H1 (cell line): Measurements from ENCODE around the gene MMAA. TPM values are rescaled to one million over a fixed set of nuclear protein-coding genes. Genes with fewer than 3 reads are reported as not detected.

Experiments
- CTCF ChIA-PET: fragments of 300-600 bp; sonication (Branson Sonifier 250); formaldehyde crosslinking; loops from one replicate; lab custom pipeline; 2021; ENCODE audit not compliant: partially characterized antibody; lab: Charles Lee
- POLR2A ChIA-PET: fragments of 300-600 bp; sonication (Branson Sonifier 250); formaldehyde crosslinking; loops from one replicate; lab custom pipeline; 2021; ENCODE audit warnings: inconsistent platforms; ENCODE audit not compliant: partially characterized antibody; lab: Charles Lee
- DNase-seq, 2 experiments: peaks; one replicate each; pipeline versions ENCODE4 v3.0.0 to v3.0.0-alpha.2; 2010 to 2022; ENCODE audit warnings: low spot score in 2 of 2, low read depth in 1 of 2, mixed read lengths in 1 of 2
- FAIRE-seq: peaks from 2 replicates; lab custom pipeline; 2011; peaks lifted over from hg19 to GRCh38; lab: Jason Lieb, UNC
- H2AFZ ChIP-seq: 2 replicates; pipeline ENCODE4 v1.8.1; 2012; ENCODE audit warnings: low read length, inconsistent platforms
- H2AK5ac ChIP-seq: 2 replicates; pipeline ENCODE4 v1.6.1; 2013; ENCODE audit warnings: low read depth, low read length
- H2BK120ac ChIP-seq: replicated peaks from 2 replicates; pipeline ENCODE3; 2013; ENCODE audit warnings: low read depth, low read length, inconsistent platforms
- H2BK12ac ChIP-seq: 2 replicates; pipeline ENCODE4 v1.6.1; 2013; ENCODE audit warnings: low read depth, low read length
- H2BK15ac ChIP-seq: 2 replicates; pipeline ENCODE4 v1.6.1; 2013; ENCODE audit warnings: low read length
- H2BK20ac ChIP-seq: 2 replicates; pipeline ENCODE4 v1.6.1; 2013; ENCODE audit warnings: low read length
- H2BK5ac ChIP-seq: 2 replicates; pipeline ENCODE4 v1.6.1; 2013; ENCODE audit warnings: low read depth, low read length
- H3K14ac ChIP-seq: 2 replicates; pipeline ENCODE4 v1.6.1; 2013; ENCODE audit warnings: inconsistent platforms; ENCODE audit not compliant: insufficient read length
- H3K18ac ChIP-seq: 2 replicates; pipeline ENCODE4 v1.6.1; 2013; ENCODE audit warnings: low read length; ENCODE audit errors: extremely low read depth
- H3K23ac ChIP-seq: 2 replicates; pipeline ENCODE4 v1.6.1; 2013; ENCODE audit warnings: inconsistent platforms; ENCODE audit not compliant: insufficient read length
- H3K23me2 ChIP-seq: 2 replicates; pipeline ENCODE4 v1.6.1; 2013; ENCODE audit warnings: low read depth, low read length
- H3K27ac ChIP-seq: 2 replicates; pipeline ENCODE4 v1.6.1; 2011; ENCODE audit warnings: low read depth, low read length, inconsistent platforms
- H3K27me3 ChIP-seq, 4 experiments: replicated peaks in 1 of 4; 1 replicate in 1 of 4; 2 replicates in 3 of 4; pipeline versions ENCODE4 v1.6.1 to v1.8.1; 2011 to 2013; ENCODE audit warnings: low read length in 3 of 4, mild to moderate bottlenecking in 3 of 4, inconsistent platforms in 2 of 4, mixed read lengths in 2 of 4, moderate library complexity in 1 of 4; ENCODE audit not compliant: control insufficient read depth in 3 of 4, insufficient read depth in 3 of 4; ENCODE audit errors: extremely low read depth in 1 of 4
- H3K36me3 ChIP-seq, 4 experiments: 2 replicates each; pipeline versions ENCODE4 v1.6.1 to v1.8.1; 2011 to 2013; ENCODE audit warnings: mild to moderate bottlenecking in 4 of 4, low read length in 3 of 4, moderate library complexity in 2 of 4, control low read depth in 1 of 4, inconsistent platforms in 1 of 4; ENCODE audit not compliant: insufficient read depth in 4 of 4, control insufficient read depth in 2 of 4
- H3K4ac ChIP-seq: replicated peaks from 2 replicates; pipeline ENCODE3; 2013; ENCODE audit warnings: low read length, low read depth, mixed read lengths, inconsistent platforms; ENCODE audit not compliant: insufficient read length
- H3K4me1 ChIP-seq, 4 experiments: replicated peaks in 1 of 4; 1 replicate in 1 of 4; 2 replicates in 3 of 4; pipeline versions ENCODE4 v1.6.1 to v1.8.1; 2011 to 2013; ENCODE audit warnings: low read length in 3 of 4, inconsistent platforms in 2 of 4, mixed read lengths in 1 of 4; ENCODE audit not compliant: insufficient read depth in 4 of 4, control insufficient read depth in 3 of 4
- H3K4me2 ChIP-seq, 2 experiments: 2 replicates each; pipeline versions ENCODE4 v1.6.1 to v1.8.1; 2011 to 2013; ENCODE audit warnings: low read depth in 2 of 2, low read length in 2 of 2, control low read depth in 1 of 2, inconsistent platforms in 1 of 2, mild to moderate bottlenecking in 1 of 2; ENCODE audit not compliant: insufficient read depth in 1 of 2
- H3K4me3 ChIP-seq, 4 experiments: fragments of 200-600, 300-600 bp in 1 of 4; sonication (generic), shearing (Covaris generic), sonication (Bioruptor Twin) in 1 of 4; 2 replicates each; pipeline versions ENCODE4 v1.5.1 to v1.8.1; 2011 to 2016; ENCODE audit warnings: low read length in 4 of 4, low read depth in 3 of 4, control low read depth in 2 of 4, inconsistent platforms in 2 of 4, mild to moderate bottlenecking in 2 of 4, mixed read lengths in 1 of 4, moderate library complexity in 1 of 4; ENCODE audit not compliant: insufficient read depth in 2 of 4; ENCODE audit errors: extremely low read depth in 1 of 4
- H3K56ac ChIP-seq: replicated peaks from 2 replicates; pipeline ENCODE3; 2013; ENCODE audit warnings: low read depth, mild to moderate bottlenecking, mixed read lengths, low read length, inconsistent platforms; ENCODE audit not compliant: insufficient read length
- H3K79me1 ChIP-seq: 2 replicates; pipeline ENCODE4 v1.6.1; 2013; ENCODE audit warnings: low read depth, low read length, control low read depth
- H3K79me2 ChIP-seq, 2 experiments: 2 replicates each; pipeline versions ENCODE4 v1.6.1 to v1.8.1; 2012 to 2013; ENCODE audit warnings: low read length in 2 of 2, mild to moderate bottlenecking in 2 of 2, inconsistent platforms in 1 of 2; ENCODE audit not compliant: insufficient read depth in 2 of 2, control insufficient read depth in 1 of 2
- H3K9ac ChIP-seq, 4 experiments: replicated peaks in 1 of 4; 1 replicate in 1 of 4; 2 replicates in 3 of 4; pipeline versions ENCODE4 v1.6.1 to v1.8.1; 2011 to 2013; ENCODE audit warnings: low read depth in 3 of 4, low read length in 3 of 4, control low read depth in 2 of 4, mild to moderate bottlenecking in 2 of 4, moderate library complexity in 2 of 4, inconsistent platforms in 1 of 4; ENCODE audit errors: extremely low read depth in 1 of 4
- H3K9me3 ChIP-seq, 2 experiments: 2 replicates each; pipeline versions ENCODE4 v1.6.1 to v1.8.1; 2012 to 2013; ENCODE audit warnings: mild to moderate bottlenecking in 2 of 2, moderate library complexity in 2 of 2, control low read depth in 1 of 2, inconsistent platforms in 1 of 2, low read depth in 1 of 2, low read length in 1 of 2, mixed read lengths in 1 of 2; ENCODE audit not compliant: insufficient read depth in 2 of 2
- H4K20me1 ChIP-seq, 2 experiments: replicated peaks in 1 of 2; 2 replicates each; pipeline versions ENCODE3 to v1.8.1; 2011 to 2013; ENCODE audit warnings: inconsistent platforms in 2 of 2, low read length in 2 of 2, mild to moderate bottlenecking in 1 of 2; ENCODE audit not compliant: insufficient read depth in 2 of 2, control insufficient read depth in 1 of 2
- H4K5ac ChIP-seq: 2 replicates; pipeline ENCODE4 v1.6.1; 2013; ENCODE audit warnings: low read length, low read depth, mixed read lengths, inconsistent platforms; ENCODE audit not compliant: insufficient read length
- H4K8ac ChIP-seq: 2 replicates; pipeline ENCODE4 v1.8.0; 2013; ENCODE audit warnings: mild to moderate bottlenecking, moderate library complexity, low read length, inconsistent platforms; ENCODE audit not compliant: insufficient read depth; ENCODE audit errors: extremely low read depth
- H4K91ac ChIP-seq: replicated peaks from 2 replicates; pipeline ENCODE3; 2013; ENCODE audit warnings: low read length, mixed read lengths, inconsistent platforms; ENCODE audit not compliant: insufficient read length
- ASH2L ChIP-seq: fragments of 200-600, 300-600 bp; sonication (generic); IDR thresholded peaks from one replicate; pipeline ENCODE4 v1.7.1; 2017; ENCODE audit warnings: low read length
- CHD2 ChIP-seq: IDR thresholded peaks from 2 replicates; pipeline ENCODE4 v1.6.1; 2012; ENCODE audit warnings: low read length, improper control_type of control experiment
- EP300 ChIP-seq, 2 experiments: IDR thresholded peaks; 1 replicate in 1 of 2; 2 replicates in 1 of 2; pipeline ENCODE4 v1.6.1; 2011 to 2012; ENCODE audit warnings: low read depth in 2 of 2, low read length in 2 of 2, mild to moderate bottlenecking in 2 of 2, borderline replicate concordance in 1 of 2, inconsistent platforms in 1 of 2, moderate library complexity in 1 of 2
- HDAC6 ChIP-seq: IDR thresholded peaks from one replicate; pipeline ENCODE4 v1.7.1; 2012; ENCODE audit warnings: low read depth, mild to moderate bottlenecking, inconsistent platforms, low read length, moderate library complexity
- MAFK ChIP-seq: IDR thresholded peaks from 2 replicates; pipeline ENCODE4 v1.6.1; 2012; ENCODE audit warnings: low read depth, mild to moderate bottlenecking, improper control_type of control experiment, low read length
- POLR2A ChIP-seq, 2 experiments: IDR thresholded peaks; 1 replicate in 1 of 2; 2 replicates in 1 of 2; pipeline ENCODE4 v1.6.1; 2011; ENCODE audit warnings: low read depth in 2 of 2, low read length in 2 of 2, mild to moderate bottlenecking in 2 of 2; ENCODE audit errors: control extremely low read depth in 1 of 2
- TAF7 ChIP-seq: optimal IDR thresholded peaks from 2 replicates; pipeline ENCODE3; 2011; ENCODE audit warnings: low read depth, mild to moderate bottlenecking, inconsistent platforms, low read length, moderate library complexity, borderline replicate concordance
- WGBS, 2 experiments: shearing (Covaris generic) in 1 of 2; methylation state at CpG; one replicate each; pipeline versions ENCODE4 v1.1.6 to v1.1.7; 2013 to 2015; ENCODE audit warnings: low lambda C conversion rate in 2 of 2, mixed read lengths in 2 of 2, inconsistent platforms in 1 of 2, low coverage in 1 of 2, missing lambda C conversion rate in 1 of 2; ENCODE audit not compliant: insufficient replicate concordance in 2 of 2, insufficient coverage in 1 of 2, insufficient read length in 1 of 2; ENCODE audit errors: extremely low coverage in 1 of 2, missing lambda C conversion rate in 1 of 2; 5-methylcytosine and 5-hydroxymethylcytosine counted together
- polyA plus RNA-seq, 7 experiments: library from polyadenylated mRNA; depleted of rRNA in 3 of 7; stranded (reverse) in 5 of 7; unstranded in 2 of 7; fragments of >200 nt in 5 of 7; fragments of 200-250 nt in 2 of 7; gene quantifications; 1 replicate in 5 of 7; 2 replicates in 1 of 7; 4 replicates in 1 of 7; pipeline versions ENCODE4 v1.2.1 to v1.2.3, GENCODE V29; 2011 to 2013; ENCODE audit warnings: missing spikeins in 2 of 7, mixed read lengths in 2 of 7
- total RNA-seq: library from RNA; stranded (reverse); fragmentation: NEBNext Ultra II Directional; extraction: Animal tissue kit (Norgen Biotek cat#: 25700); gene quantifications from 2 replicates; pipeline ENCODE4 v1.2.1, GENCODE V29; 2021

Gene MMAA
- total and polyA plus RNA-seq, 2 of the 8 experiments (the other 6 are each of a cell fraction or from before 2014, with no cell fraction given), result 0.98 to 4.9 TPM

DNA sequence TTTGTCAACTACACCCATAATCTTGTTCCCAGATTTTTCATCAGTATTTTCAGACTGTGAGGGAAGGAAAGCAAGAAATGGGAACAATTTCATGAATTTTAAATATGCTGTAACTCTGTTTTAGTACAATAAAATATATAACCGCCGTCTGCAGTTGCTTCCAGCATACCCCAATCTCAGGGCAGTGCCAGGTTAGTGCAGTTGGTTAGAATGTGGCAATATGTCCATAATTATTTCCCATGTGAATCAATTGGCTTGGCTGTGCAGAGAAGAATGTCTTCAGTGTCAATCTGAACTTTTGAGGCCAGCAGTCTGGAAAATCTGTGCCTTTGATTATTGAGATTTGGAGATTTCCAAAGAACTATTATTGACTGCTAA is 5.0 kb upstream of the MMAA start:
- H3K36me3 ChIP-seq, result no peaks in the 10 kb centered on the region
- H3K23ac ChIP-seq, result no peak overlapping the region
- H4K91ac ChIP-seq, result no peak overlapping the region
- no peaks in the 10 kb centered on the region for H3K27me3 ChIP-seq
- H3K4me1 ChIP-seq, result no peaks in the 10 kb centered on the region; a peak in 1 of 7 replicates
- no peak overlapping the region for H2BK12ac ChIP-seq
- no peak overlapping the region for H3K4ac ChIP-seq
- ChIA-PET CTCF (interaction anchor here (0.8 kb wide), 1 partner anchor 10 kb away, joined by 3 read pairs; no protein-coding TSS in a partner anchor), POLR2A (no interaction called here)
- no peak for FAIRE-seq
- no peak overlapping the region for H4K8ac ChIP-seq
- H2BK120ac ChIP-seq, result no peak overlapping the region
- no peak overlapping the region for H2AFZ ChIP-seq
- no peak overlapping the region for H3K18ac ChIP-seq
- no peak overlapping the region for H2AK5ac ChIP-seq
- H2BK15ac ChIP-seq, result no peak overlapping the region
- no peak for DNase-seq
- H3K79me2 ChIP-seq, result no peaks in the 10 kb centered on the region; a peak in 1 of 4 replicates
- no peak overlapping the region for H2BK20ac ChIP-seq
- no peak overlapping the region for H4K5ac ChIP-seq
- no peak overlapping the region for H3K14ac ChIP-seq
- 94% methylated on average over 2 of the region's 2 CpGs; no CpG with 5 or more reads in 1 of the 2 experiments for WGBS, 2 experiments
- no peak overlapping the region for H3K27ac ChIP-seq
- H3K79me1 ChIP-seq, result no peaks in the 10 kb centered on the region
- no peak overlapping the region for H3K9ac ChIP-seq
- H3K4me3 ChIP-seq, result no peak overlapping the region
- no peak overlapping the region for H3K56ac ChIP-seq
- no peak overlapping the region for H2BK5ac ChIP-seq
- no peak overlapping the region for H3K4me2 ChIP-seq
- H4K20me1 ChIP-seq, result no peaks in the 10 kb centered on the region
- H3K9me3 ChIP-seq, result no peaks in the 10 kb centered on the region
- peaks cover 4% of the 10 kb centered on the region for H3K23me2 ChIP-seq
- TF ChIP-seq POLR2A (IDR thresholded peaks at IDR 0.05; ENCODE audit: control extremely low read depth in 1 of 2, low read depth in 2 of 2, low read length in 2 of 2) (no peak), HDAC6 (no peak), CHD2 (no peak), ASH2L (no peak), EP300 (IDR thresholded peaks at IDR 0.05; ENCODE audit: borderline replicate concordance in 1 of 2, low read depth in 2 of 2, low read length in 2 of 2) (no peak), TAF7 (no peak), MAFK (no peak)
